Stimulated activated CD8-positive, alpha-beta memory T cell treated with anti-CD3 and anti-CD28 coated beads, Interleukin-7, amount 100 ng/mL, for 1 hour (primary cell): ENCODE data around the gene SP7.
"Not testable (repeated sequence)": the region's sequence is repeated elsewhere in the genome, so short reads cannot be mapped to it uniquely, and the experiment has no call there.

Experiments used
- DNase-seq, 2 donors: peaks; one replicate each; pipeline ENCODE4 v3.0.0-alpha.2; 2020; ENCODE audit warnings: low read depth in 2 of 2

Gene SP7

DNA sequence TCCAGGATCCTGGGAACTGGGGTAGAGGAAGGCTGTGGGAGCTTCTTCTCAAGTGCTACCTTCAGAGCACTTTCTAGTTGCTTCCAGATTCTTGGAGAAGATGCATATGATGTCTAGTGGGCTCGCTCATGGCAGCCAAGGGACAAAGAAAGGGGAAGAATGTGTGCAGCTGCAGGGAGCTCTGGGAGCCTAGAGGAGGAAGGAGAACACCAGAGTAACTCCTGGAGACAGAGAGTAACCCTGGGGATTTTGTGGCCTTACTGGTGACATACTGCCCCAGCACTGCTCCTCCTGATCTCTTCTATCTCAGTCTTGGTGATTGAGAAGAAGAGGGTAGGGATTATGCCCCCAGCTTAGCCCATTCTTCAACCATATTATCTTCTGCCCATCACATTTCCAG, 10.3 kb upstream of the SP7 start:
- DNase-seq = no peak

GRCh38 chr12:53345486-53346188, 9.5 kb upstream of the SP7 start:
- DNase-seq = no peak

GRCh38 chr12:53344824-53345485, 8.8 kb upstream of the SP7 start:
- peak; percentile 31 to 51 for DNase-seq

- no peak for DNase-seq
Measured at GRCh38 chr12:53344487-53344823, 8.3 kb upstream of the SP7 start.

DNA sequence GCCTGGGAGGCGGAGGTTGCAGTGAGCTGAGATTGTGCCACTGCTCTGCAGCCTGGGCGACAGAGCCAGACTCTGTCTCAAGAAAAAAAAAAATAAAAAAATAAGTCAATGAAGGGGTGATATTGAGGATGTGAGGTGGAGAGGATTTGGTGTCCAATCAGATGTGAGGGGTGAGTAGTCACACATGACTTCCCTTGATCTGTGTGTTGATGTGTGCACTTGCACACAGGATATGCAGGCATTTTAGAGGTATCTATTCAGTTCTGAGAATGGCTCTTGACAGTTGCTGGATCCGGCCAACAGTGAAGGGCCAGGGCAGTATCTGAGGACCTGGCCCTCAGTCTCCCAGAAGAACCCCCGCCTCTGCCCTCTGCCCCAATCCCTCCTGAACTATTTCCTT, 7.8 kb upstream of the SP7 start:
- DNase-seq = no peak

- DNase-seq = no peak
Measured at GRCh38 chr12:53343449-53343848, 7.3 kb upstream of the SP7 start.

DNA sequence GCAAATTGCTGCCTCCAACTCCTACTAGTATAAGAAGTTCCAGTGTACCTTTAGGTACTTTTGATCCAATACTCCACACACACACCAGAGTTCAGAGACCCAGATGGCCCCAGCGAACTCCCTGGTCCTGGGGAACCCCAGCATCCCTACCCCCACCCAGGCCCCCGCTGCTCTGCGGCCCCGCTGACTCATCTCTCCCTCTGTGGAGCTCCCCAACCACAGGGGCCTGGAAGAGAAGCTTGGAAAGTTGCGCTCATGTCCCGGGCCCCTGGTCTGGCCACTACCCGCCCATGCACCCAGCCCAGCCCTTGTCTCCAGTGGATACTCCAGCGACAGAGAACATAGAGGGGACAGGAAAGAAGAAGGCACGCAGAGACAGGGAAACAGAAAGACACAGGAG, 4.2 kb upstream of the SP7 start:
- no peak for DNase-seq

DNA sequence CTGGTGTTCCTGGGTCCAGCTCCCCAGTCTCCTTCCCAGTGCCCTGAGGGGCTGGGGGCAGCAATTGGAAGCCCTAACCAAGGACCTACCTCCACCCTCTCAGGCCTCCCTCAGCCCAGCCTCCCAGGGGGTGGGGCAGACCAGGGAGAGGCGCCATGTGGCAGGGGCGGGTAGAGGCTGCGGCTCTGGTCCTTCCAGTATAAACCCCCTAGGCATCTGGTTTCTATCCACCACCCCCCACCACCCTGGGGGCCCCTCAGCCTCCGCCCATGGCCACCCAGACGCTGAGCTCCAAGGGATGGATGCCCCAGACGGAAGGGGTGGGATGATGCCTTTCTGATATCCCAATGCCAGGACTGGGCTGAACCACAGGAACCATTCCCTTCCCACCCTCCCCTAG, 2.8 kb upstream of the SP7 start:
- DNase-seq = no peak

DNA sequence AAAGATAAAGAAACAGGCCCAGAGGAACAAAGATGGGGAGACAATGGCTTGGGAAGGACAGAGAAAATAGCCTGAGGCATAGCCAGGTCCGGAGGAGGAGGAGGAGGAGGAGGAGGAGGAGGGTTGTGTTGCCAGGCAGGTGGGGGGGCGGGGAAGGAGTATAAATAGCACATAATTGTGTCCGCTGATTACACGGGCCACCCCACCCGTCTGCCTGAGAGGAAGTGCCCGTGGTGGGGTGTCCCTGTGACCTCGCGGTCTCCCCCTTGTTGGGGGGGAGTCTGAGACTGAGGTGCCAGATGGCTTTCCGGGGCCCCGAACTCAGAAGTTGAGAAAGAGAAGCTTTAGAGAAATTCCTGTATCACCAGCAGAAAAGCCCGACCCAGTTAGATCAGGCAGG, 1.9 kb upstream of the SP7 start:
- DNase-seq = no peak

DNA sequence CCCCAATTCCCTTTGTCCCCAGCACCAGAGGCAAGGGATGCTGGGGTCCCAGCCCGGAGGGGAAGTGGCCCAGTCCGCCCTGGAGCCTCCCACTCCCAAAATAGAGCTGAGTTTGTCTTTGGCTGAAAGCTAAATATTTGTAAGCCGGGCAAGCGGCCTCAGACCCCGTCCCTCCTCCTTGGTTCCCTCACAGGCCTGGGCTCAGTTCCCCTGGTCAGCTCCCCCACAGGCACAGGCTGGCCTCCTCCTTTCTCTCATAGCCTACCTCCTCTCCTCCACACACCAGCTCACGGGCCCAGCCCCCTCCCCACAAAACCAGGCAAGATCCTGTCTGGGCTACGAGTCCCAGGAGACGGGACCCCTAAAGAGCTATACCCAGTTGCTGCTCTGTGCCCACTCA, 1.3 kb downstream of the SP7 start:
- no peak for DNase-seq

- no peak for DNase-seq
Measured at GRCh38 chr12:53333845-53334244, 2.3 kb downstream of the SP7 start.

GRCh38 chr12:53333289-53333688, 2.9 kb downstream of the SP7 start:
- no peak for DNase-seq

DNA sequence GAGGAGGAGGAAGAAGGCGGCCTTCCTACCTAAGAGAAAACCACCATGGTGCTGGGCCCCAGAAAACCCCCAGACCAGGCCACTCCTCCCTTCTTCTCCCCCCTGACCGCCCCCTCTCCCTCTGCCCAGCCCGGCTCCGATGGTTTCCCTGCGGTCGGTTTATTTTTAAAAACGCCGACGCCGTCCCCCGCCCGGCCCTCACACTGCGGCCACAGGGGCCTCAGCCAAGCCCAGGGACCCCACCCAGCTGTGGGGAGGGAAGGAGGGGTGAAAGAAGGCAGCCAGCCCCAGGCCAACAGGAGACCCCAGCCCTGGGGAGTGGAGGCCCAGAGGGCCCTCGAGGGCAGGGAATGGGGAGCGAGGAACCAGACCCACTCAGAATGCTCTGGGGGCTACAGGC, 3.4 kb downstream of the SP7 start:
- no peak for DNase-seq

DNA sequence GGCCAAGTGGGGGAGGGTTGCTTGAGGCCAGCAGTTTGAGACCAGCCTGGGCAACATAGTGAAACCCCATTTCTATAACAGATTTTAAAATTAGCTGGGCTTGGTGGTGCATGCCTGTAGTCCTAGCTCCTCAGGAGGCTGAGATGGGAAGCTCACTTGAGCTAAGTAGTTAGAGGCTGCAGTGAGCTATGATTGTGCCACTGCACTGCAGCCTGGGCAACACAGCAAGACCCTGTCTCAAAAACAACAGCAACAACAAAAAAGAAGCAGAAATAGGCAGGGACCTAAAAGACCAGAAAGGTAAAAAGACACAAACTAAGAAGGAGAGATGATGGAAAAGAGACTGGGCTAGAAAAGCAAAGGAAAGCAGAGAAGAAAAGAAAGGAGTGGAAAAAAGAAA, 3.8 kb downstream of the SP7 start:
- not testable (repeated sequence) for DNase-seq

- DNase-seq = no peak
Measured at GRCh38 chr12:53330671-53331070, 5.5 kb downstream of the SP7 start.

DNA sequence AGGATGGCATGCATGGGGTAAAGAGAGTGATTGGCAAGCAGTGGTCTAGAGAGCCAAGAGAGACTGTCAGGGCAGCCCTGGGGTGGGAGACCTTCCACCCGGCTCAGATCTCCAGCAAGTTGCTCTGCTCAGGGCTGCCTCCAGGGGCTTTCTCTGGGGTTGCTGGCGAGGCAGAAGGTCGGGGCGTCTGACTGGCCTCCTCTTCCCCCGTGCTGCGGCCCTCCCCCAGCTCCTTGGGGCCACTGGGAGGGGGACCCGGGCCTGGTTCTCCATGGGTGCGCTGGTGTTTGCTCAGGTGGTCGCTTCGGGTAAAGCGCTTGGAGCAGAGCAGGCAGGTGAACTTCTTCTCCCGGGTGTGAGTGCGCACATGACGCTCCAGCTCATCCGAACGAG, 8.1 kb downstream of the SP7 start:
- no peak for DNase-seq

DNA sequence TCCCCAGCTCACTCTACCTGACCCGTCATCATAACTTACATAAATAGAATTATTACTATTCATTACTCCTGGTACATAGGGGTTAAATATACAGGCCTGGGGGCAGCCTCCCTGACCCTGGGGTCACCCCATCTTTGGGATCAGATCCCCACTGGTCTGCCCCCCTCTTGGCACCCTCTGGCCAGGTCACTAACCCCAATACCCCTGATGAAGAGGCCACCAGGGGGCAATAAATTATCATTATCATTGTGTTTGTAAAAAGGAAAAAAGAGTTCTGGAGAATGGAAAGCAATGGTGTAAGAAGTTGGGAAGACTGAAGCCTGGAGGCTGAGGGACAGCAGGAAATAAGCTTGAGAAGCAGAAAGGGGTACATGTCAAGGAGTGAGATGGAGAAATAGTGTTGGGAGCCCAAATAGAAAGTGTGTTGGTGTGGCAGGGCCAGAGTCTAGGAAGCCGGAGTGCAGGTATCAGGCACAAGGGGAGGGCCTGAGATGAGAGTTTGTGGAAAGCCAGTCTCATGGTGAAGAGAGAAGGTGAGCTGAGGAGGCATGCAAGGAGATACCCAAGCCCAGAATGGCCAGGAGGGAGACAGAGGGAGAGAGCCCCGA, 8.6 kb downstream of the SP7 start:
- no peak for DNase-seq

DNA sequence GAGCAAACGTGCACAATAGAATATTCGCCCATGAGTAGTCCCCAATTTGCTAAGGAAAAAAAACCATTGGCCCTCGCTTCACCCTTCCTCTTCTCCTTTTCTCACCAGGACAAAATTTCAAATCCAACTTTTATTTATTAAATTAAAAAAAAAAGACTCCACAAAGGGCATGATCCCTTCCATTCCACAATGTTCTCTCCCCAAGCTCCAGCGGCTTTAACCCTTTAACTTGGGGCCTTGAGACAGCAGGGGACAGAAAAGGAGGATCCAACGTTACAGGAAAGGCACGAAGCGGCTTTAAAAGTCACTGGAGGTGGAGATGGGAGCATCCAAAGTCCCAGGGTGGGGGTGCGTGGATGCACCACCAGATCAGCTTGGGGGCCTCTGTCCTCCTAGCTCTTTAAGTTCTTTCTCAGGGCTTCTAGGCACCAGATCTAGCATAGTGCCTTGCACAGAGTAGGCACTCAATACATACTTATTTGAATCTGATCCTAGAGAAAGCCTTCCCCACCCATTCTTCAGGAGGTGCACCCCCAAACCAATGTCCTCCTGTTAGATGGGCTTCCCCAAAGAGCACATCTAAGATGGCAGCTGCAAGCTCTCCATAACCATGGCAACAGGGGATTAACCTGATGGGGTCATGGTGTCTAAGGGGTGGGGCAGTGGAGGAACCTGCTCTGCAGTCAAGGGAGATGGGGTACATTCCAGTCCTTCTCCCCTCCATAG, 9.5 kb downstream of the SP7 start:
- no peak for DNase-seq

GRCh38 chr12:53325511-53326061, 10.6 kb downstream of the SP7 start:
- DNase-seq = no peak

DNA sequence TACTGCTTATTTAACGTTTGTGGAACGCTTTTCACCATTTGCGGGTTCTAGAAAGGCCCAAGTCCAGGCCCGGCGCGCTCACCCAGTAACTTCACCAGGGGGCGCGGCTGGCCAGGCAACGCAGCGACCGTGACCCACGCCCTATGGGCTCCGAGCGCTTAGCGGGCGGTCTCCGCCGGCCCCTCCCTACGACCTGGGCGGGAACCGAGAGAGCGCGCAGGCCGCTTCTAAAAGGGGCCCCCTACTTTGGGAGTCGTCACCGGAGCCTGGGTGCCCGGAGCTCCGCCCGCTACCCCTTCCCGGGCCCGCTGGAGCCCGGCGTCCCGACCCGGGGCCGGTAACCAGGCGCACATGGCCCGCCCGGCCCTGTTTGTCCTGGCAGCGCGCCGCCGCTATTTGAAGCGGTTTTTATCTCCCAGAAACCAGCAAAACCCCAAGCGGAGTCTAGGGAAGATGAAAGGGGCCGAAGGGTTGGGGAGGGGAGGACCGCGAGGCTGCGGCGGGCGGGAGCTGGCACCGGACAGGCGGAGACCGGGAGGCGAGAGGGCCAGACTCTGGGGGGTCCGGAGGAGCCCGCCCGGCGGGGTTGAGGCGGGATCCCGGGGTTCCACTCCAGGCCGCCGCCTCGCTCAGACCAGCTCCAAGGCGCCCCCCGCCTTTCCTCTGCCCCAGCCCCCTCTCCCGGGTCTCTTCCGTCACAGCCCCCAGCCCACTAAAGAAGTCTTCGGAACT, 11.2 kb downstream of the SP7 start:
- DNase-seq = peak; percentile 63 to 67

DNA sequence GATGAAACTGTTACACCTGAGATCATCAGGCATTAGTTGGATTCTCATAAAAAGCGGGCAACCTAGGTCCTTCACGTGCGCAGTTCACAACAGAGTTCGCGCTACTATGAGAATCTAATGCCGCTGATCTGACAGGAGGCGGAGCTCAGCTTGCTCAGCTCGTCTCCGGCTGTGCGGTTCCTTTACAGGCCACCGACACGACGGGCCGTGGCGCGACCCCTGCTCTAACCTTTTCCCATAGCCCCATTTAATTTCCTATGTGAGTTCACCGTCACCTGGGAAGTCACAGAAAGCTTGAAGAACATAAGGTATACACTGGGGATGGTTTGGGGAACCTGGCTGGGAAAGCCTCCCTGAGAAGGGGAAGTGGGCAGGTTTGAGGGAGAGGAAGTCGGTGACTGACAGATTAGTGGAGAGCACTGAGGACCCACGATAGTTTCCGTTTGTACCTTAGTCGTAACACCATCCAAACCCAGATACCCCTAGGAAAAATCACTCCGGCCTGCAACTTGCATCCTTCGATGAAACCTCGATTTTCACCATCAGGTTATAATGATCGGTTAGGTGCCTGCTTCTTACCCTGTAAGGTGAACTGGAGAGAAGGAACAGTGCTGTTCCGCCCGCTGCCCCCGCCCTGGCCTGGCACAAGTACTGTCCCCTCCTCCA, 11.9 kb downstream of the SP7 start:
- peak; percentile 13 to 28 for DNase-seq
